ENCODE data around the gene TMEM164. TPM values are rescaled to one million over a fixed set of nuclear protein-coding genes. Genes with fewer than 3 reads are reported as not detected.

Gene TMEM164
- total and polyA plus RNA-seq, 10 of the 15 experiments (the other 5 are each of a cell fraction or from before 2014, with no cell fraction given): 0.61 to 18.3 (median 7.0) TPM

DNA sequence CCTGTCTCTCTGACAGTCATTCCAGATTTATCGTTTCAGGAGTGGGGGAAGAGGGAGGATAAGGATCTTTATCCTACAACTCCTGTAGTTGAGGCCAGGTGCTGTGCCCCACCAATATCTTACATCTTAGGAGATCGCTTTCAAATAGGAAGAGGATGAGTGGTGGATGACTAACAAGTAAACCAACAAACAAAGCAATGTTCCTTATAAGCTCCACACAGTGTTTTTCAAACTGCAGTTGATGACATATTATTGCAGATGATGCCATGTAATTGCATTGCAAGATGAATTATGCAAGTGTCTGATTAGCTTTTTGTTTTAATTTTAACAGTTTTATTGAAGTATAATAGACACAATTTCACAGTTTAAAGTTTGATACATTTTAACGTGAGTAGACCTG lies 35.8 kb upstream of the TMEM164 start:
- Histone ChIP-seq H3K9ac (ENCODE audit: control insufficient read depth, insufficient read depth, low read length) (no peak overlapping the region), H3K36me3 (ENCODE audit: control insufficient read depth in 2 of 2, insufficient read depth in 2 of 2, low read length in 1 of 2) (no peaks in the 10 kb centered on the region), H3K27me3 (replicated peaks in 1 of 2; ENCODE audit: control insufficient read depth in 2 of 2, insufficient read depth in 2 of 2, low read length in 1 of 2) (no peaks in the 10 kb centered on the region), H4K20me1 (ENCODE audit: control insufficient read depth, insufficient read depth) (no peaks in the 10 kb centered on the region), H3K4me2 (ENCODE audit: control insufficient read depth, insufficient read depth) (no peak overlapping the region), H3K4me3 (no peak overlapping the region), H3K9me3 (replicated peaks; ENCODE audit: control insufficient read depth, insufficient read depth, low read length) (no peaks in the 10 kb centered on the region), H3K79me2 (ENCODE audit: control insufficient read depth, insufficient read depth, low read length) (no peaks in the 10 kb centered on the region), H2AFZ (ENCODE audit: control insufficient read depth, low read depth, low read length) (no peak overlapping the region), H3K4me1 (ENCODE audit: control insufficient read depth, insufficient read depth, low read length) (no peaks in the 10 kb centered on the region), H3K27ac (ENCODE audit: control insufficient read depth, insufficient read depth) (no peak overlapping the region)
- intact Hi-C loops (cut with micrococcal nuclease; ENCODE audit: unreplicated experiment): no loop called here
- ATAC-seq (no peak), DNase-seq (ENCODE audit: low read depth, low spot score) (no peak), FAIRE-seq (no peak)
- WGBS (ENCODE audit: insufficient coverage, insufficient replicate concordance, low lambda C conversion rate, missing lambda C conversion rate): 22% methylated on average over 3 of the region's 3 CpGs
- CTCF ChIA-PET: no interaction called here
- in situ Hi-C loops (cut with MboI): no loop called here
- BruUV-seq (replicated peaks): no TSS peak
- POLR2A ChIA-PET: no interaction called here
- RAD21 ChIA-PET (ENCODE audit: unreplicated experiment): no interaction called here
- SMC1A ChIA-PET (ENCODE audit: uncharacterized antibody, unreplicated experiment): no interaction called here
- no peak for TF ChIP-seq SIX5 (IDR thresholded peaks at IDR 0.05; ENCODE audit: low read depth, low read length, severe bottlenecking)
- no peak for TF ChIP-seq TCF12 (IDR thresholded peaks at IDR 0.05; ENCODE audit: low read depth, low read length)
- no peak for TF ChIP-seq SPI1 (IDR thresholded peaks at IDR 0.05; ENCODE audit: borderline replicate concordance, insufficient read depth, low read depth, low read length)
- no peak for TF ChIP-seq SREBF2 (IDR thresholded peaks at IDR 0.05; ENCODE audit: low read length)
- no peak for TF ChIP-seq ETV6 (conservative IDR thresholded peaks at IDR 0.05 in 1 of 2, IDR thresholded peaks at IDR 0.05 in 1 of 2; ENCODE audit: borderline replicate concordance in 1 of 2, low read depth in 1 of 2)
- TF ChIP-seq MYB (IDR thresholded peaks at IDR 0.05; ENCODE audit: borderline replicate concordance, low read depth, low read length): no peak
- no peak for TF ChIP-seq ZBED1 (IDR thresholded peaks at IDR 0.05; ENCODE audit: borderline replicate concordance)
- no peak for TF ChIP-seq ZNF622 (IDR thresholded peaks at IDR 0.05)
- TF ChIP-seq, protein P1, sequence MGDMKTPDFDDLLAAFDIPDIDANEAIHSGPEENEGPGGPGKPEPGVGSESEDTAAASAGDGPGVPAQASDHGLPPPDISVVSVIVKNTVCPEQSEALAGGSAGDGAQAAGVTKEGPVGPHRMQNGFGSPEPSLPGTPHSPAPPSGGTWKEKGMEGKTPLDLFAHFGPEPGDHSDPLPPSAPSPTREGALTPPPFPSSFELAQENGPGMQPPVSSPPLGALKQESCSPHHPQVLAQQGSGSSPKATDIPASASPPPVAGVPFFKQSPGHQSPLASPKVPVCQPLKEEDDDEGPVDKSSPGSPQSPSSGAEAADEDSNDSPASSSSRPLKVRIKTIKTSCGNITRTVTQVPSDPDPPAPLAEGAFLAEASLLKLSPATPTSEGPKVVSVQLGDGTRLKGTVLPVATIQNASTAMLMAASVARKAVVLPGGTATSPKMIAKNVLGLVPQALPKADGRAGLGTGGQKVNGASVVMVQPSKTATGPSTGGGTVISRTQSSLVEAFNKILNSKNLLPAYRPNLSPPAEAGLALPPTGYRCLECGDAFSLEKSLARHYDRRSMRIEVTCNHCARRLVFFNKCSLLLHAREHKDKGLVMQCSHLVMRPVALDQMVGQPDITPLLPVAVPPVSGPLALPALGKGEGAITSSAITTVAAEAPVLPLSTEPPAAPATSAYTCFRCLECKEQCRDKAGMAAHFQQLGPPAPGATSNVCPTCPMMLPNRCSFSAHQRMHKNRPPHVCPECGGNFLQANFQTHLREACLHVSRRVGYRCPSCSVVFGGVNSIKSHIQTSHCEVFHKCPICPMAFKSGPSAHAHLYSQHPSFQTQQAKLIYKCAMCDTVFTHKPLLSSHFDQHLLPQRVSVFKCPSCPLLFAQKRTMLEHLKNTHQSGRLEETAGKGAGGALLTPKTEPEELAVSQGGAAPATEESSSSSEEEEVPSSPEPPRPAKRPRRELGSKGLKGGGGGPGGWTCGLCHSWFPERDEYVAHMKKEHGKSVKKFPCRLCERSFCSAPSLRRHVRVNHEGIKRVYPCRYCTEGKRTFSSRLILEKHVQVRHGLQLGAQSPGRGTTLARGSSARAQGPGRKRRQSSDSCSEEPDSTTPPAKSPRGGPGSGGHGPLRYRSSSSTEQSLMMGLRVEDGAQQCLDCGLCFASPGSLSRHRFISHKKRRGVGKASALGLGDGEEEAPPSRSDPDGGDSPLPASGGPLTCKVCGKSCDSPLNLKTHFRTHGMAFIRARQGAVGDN (IDR thresholded peaks at IDR 0.05): no peak
- TF ChIP-seq MTA3 (IDR thresholded peaks at IDR 0.05; ENCODE audit: borderline replicate concordance, low read length): no peak
- no peak for TF ChIP-seq TARDBP (IDR thresholded peaks at IDR 0.05; ENCODE audit: borderline replicate concordance)
- TF ChIP-seq NFYA (IDR thresholded peaks at IDR 0.05; ENCODE audit: borderline replicate concordance, low read depth, low read length): no peak
- TF ChIP-seq WRNIP1 (IDR thresholded peaks at IDR 0.05; ENCODE audit: borderline replicate concordance, low read depth, low read length): no peak
- TF ChIP-seq, protein P2, sequence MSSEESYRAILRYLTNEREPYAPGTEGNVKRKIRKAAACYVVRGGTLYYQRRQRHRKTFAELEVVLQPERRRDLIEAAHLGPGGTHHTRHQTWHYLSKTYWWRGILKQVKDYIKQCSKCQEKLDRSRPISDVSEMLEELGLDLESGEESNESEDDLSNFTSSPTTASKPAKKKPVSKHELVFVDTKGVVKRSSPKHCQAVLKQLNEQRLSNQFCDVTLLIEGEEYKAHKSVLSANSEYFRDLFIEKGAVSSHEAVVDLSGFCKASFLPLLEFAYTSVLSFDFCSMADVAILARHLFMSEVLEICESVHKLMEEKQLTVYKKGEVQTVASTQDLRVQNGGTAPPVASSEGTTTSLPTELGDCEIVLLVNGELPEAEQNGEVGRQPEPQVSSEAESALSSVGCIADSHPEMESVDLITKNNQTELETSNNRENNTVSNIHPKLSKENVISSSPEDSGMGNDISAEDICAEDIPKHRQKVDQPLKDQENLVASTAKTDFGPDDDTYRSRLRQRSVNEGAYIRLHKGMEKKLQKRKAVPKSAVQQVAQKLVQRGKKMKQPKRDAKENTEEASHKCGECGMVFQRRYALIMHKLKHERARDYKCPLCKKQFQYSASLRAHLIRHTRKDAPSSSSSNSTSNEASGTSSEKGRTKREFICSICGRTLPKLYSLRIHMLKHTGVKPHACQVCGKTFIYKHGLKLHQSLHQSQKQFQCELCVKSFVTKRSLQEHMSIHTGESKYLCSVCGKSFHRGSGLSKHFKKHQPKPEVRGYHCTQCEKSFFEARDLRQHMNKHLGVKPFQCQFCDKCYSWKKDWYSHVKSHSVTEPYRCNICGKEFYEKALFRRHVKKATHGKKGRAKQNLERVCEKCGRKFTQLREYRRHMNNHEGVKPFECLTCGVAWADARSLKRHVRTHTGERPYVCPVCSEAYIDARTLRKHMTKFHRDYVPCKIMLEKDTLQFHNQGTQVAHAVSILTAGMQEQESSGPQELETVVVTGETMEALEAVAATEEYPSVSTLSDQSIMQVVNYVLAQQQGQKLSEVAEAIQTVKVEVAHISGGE (CRISPR knock-in tag; IDR thresholded peaks at IDR 0.05): no peak
- TF ChIP-seq NR2C2 (IDR thresholded peaks at IDR 0.05; ENCODE audit: borderline replicate concordance, control insufficient read depth, insufficient read length, low read depth): no peak

All from GM12878 (cell line).